IPS-NIHi11 (cell line): Measurements from ENCODE around the gene MXRA8.
A peak's percentile ranks its signal among the peaks of the same experiment; 100 is the strongest.

Source experiments
- DNase-seq: peaks from one replicate; pipeline ENCODE4 v3.0.0; 2012; ENCODE audit warnings: mixed read lengths, low spot score

Gene MXRA8

GRCh38 chr1:1349256-1350012, 8.9 kb downstream of the MXRA8 start, which contains the start of gene DVL1:
DVL1 (minus strand) TSS chr1:1349418; CDS start chr1:1349065, 353 bp downstream.
- peak; percentile 91 for DNase-seq

GRCh38 chr1:1348420-1349255, 9.7 kb downstream of the MXRA8 start:
- DNase-seq = no peak

- DNase-seq = peak; percentile 80
These were observed 10.5 kb downstream of the MXRA8 start for GRCh38 chr1:1347663-1348419.

GRCh38 chr1:1347026-1347595, 11.2 kb downstream of the MXRA8 start:
- no peak for DNase-seq

- DNase-seq = no peak
These were observed 11.9 kb downstream of the MXRA8 start for GRCh38 chr1:1346501-1346890.

GRCh38 chr1:1345860-1346500, 12.4 kb downstream of the MXRA8 start:
- no peak for DNase-seq

- no peak for DNase-seq
These were observed 13.0 kb downstream of the MXRA8 start for GRCh38 chr1:1345384-1345783.

- peak; percentile 72 for DNase-seq
These were observed 13.5 kb downstream of the MXRA8 start for GRCh38 chr1:1344655-1345361.

- DNase-seq = no peak
These were observed 14.4 kb downstream of the MXRA8 start for GRCh38 chr1:1343811-1344421.

GRCh38 chr1:1342584-1343115, 15.7 kb downstream of the MXRA8 start:
- no peak for DNase-seq

- DNase-seq = no peak
These were observed 16.2 kb downstream of the MXRA8 start for GRCh38 chr1:1342061-1342562.

- DNase-seq = no peak
These were observed 16.8 kb downstream of the MXRA8 start for GRCh38 chr1:1341549-1342021.

- DNase-seq = no peak
These were observed 17.4 kb downstream of the MXRA8 start for GRCh38 chr1:1340791-1341548.

GRCh38 chr1:1340185-1340584, 18.2 kb downstream of the MXRA8 start:
- DNase-seq = no peak

GRCh38 chr1:1338278-1338677, 20.1 kb downstream of the MXRA8 start:
- DNase-seq = no peak

- DNase-seq = peak; percentile 97
These were observed 20.6 kb downstream of the MXRA8 start for GRCh38 chr1:1337793-1338147.

GRCh38 chr1:1336931-1337792, 21.2 kb downstream of the MXRA8 start:
- DNase-seq = no peak

GRCh38 chr1:1336446-1336845, 21.9 kb downstream of the MXRA8 start:
- DNase-seq = no peak
